ENCODE data around the gene MMP3.

- TF ChIP-seq CTCF (conservative IDR thresholded peaks at IDR 0.05) (no peak), EZH2 (IDR thresholded peaks at IDR 0.05; ENCODE audit: low read depth) (no peak)
Measured at GRCh38 chr11:102891736-102892135, 48.3 kb upstream of the MMP3 start.

Measured in PC-9 (cell line).